H1 (cell line): ENCODE measurements around the gene THADA. TPM values are rescaled to one million over a fixed set of nuclear protein-coding genes. Genes with fewer than 3 reads are reported as not detected.

ENCODE experiments used
- CTCF ChIA-PET: fragments of 300-600 bp; sonication (Branson Sonifier 250); formaldehyde crosslinking; loops from one replicate; lab custom pipeline; 2021; ENCODE audit not compliant: partially characterized antibody; lab: Charles Lee
- POLR2A ChIA-PET: fragments of 300-600 bp; sonication (Branson Sonifier 250); formaldehyde crosslinking; loops from one replicate; lab custom pipeline; 2021; ENCODE audit warnings: inconsistent platforms; ENCODE audit not compliant: partially characterized antibody; lab: Charles Lee
- DNase-seq, 2 experiments: peaks; one replicate each; pipeline versions ENCODE4 v3.0.0 to v3.0.0-alpha.2; 2010 to 2022; ENCODE audit warnings: low spot score in 2 of 2, low read depth in 1 of 2, mixed read lengths in 1 of 2
- FAIRE-seq: peaks from 2 replicates; lab custom pipeline; 2011; peaks lifted over from hg19 to GRCh38; lab: Jason Lieb, UNC
- H2AFZ ChIP-seq: 2 replicates; pipeline ENCODE4 v1.8.1; 2012; ENCODE audit warnings: low read length, inconsistent platforms
- H2AK5ac ChIP-seq: 2 replicates; pipeline ENCODE4 v1.6.1; 2013; ENCODE audit warnings: low read depth, low read length
- H2BK120ac ChIP-seq: replicated peaks from 2 replicates; pipeline ENCODE3; 2013; ENCODE audit warnings: low read depth, low read length, inconsistent platforms
- H2BK12ac ChIP-seq: 2 replicates; pipeline ENCODE4 v1.6.1; 2013; ENCODE audit warnings: low read depth, low read length
- H2BK15ac ChIP-seq: 2 replicates; pipeline ENCODE4 v1.6.1; 2013; ENCODE audit warnings: low read length
- H2BK20ac ChIP-seq: 2 replicates; pipeline ENCODE4 v1.6.1; 2013; ENCODE audit warnings: low read length
- H2BK5ac ChIP-seq: 2 replicates; pipeline ENCODE4 v1.6.1; 2013; ENCODE audit warnings: low read depth, low read length
- H3K14ac ChIP-seq: 2 replicates; pipeline ENCODE4 v1.6.1; 2013; ENCODE audit warnings: inconsistent platforms; ENCODE audit not compliant: insufficient read length
- H3K18ac ChIP-seq: 2 replicates; pipeline ENCODE4 v1.6.1; 2013; ENCODE audit warnings: low read length; ENCODE audit errors: extremely low read depth
- H3K23ac ChIP-seq: 2 replicates; pipeline ENCODE4 v1.6.1; 2013; ENCODE audit warnings: inconsistent platforms; ENCODE audit not compliant: insufficient read length
- H3K23me2 ChIP-seq: 2 replicates; pipeline ENCODE4 v1.6.1; 2013; ENCODE audit warnings: low read depth, low read length
- H3K27ac ChIP-seq: 2 replicates; pipeline ENCODE4 v1.6.1; 2011; ENCODE audit warnings: low read depth, low read length, inconsistent platforms
- H3K27me3 ChIP-seq, 4 experiments: replicated peaks in 1 of 4; 1 replicate in 1 of 4; 2 replicates in 3 of 4; pipeline versions ENCODE4 v1.6.1 to v1.8.1; 2011 to 2013; ENCODE audit warnings: low read length in 3 of 4, mild to moderate bottlenecking in 3 of 4, inconsistent platforms in 2 of 4, mixed read lengths in 2 of 4, moderate library complexity in 1 of 4; ENCODE audit not compliant: control insufficient read depth in 3 of 4, insufficient read depth in 3 of 4; ENCODE audit errors: extremely low read depth in 1 of 4
- H3K36me3 ChIP-seq, 4 experiments: 2 replicates each; pipeline versions ENCODE4 v1.6.1 to v1.8.1; 2011 to 2013; ENCODE audit warnings: mild to moderate bottlenecking in 4 of 4, low read length in 3 of 4, moderate library complexity in 2 of 4, control low read depth in 1 of 4, inconsistent platforms in 1 of 4; ENCODE audit not compliant: insufficient read depth in 4 of 4, control insufficient read depth in 2 of 4
- H3K4ac ChIP-seq: replicated peaks from 2 replicates; pipeline ENCODE3; 2013; ENCODE audit warnings: low read length, low read depth, mixed read lengths, inconsistent platforms; ENCODE audit not compliant: insufficient read length
- H3K4me1 ChIP-seq, 4 experiments: replicated peaks in 1 of 4; 1 replicate in 1 of 4; 2 replicates in 3 of 4; pipeline versions ENCODE4 v1.6.1 to v1.8.1; 2011 to 2013; ENCODE audit warnings: low read length in 3 of 4, inconsistent platforms in 2 of 4, mixed read lengths in 1 of 4; ENCODE audit not compliant: insufficient read depth in 4 of 4, control insufficient read depth in 3 of 4
- H3K4me2 ChIP-seq, 2 experiments: 2 replicates each; pipeline versions ENCODE4 v1.6.1 to v1.8.1; 2011 to 2013; ENCODE audit warnings: low read depth in 2 of 2, low read length in 2 of 2, control low read depth in 1 of 2, inconsistent platforms in 1 of 2, mild to moderate bottlenecking in 1 of 2; ENCODE audit not compliant: insufficient read depth in 1 of 2
- H3K4me3 ChIP-seq, 4 experiments: fragments of 200-600, 300-600 bp in 1 of 4; sonication (generic), shearing (Covaris generic), sonication (Bioruptor Twin) in 1 of 4; 2 replicates each; pipeline versions ENCODE4 v1.5.1 to v1.8.1; 2011 to 2016; ENCODE audit warnings: low read length in 4 of 4, low read depth in 3 of 4, control low read depth in 2 of 4, inconsistent platforms in 2 of 4, mild to moderate bottlenecking in 2 of 4, mixed read lengths in 1 of 4, moderate library complexity in 1 of 4; ENCODE audit not compliant: insufficient read depth in 2 of 4; ENCODE audit errors: extremely low read depth in 1 of 4
- H3K56ac ChIP-seq: replicated peaks from 2 replicates; pipeline ENCODE3; 2013; ENCODE audit warnings: low read depth, mild to moderate bottlenecking, mixed read lengths, low read length, inconsistent platforms; ENCODE audit not compliant: insufficient read length
- H3K79me1 ChIP-seq: 2 replicates; pipeline ENCODE4 v1.6.1; 2013; ENCODE audit warnings: low read depth, low read length, control low read depth
- H3K79me2 ChIP-seq, 2 experiments: 2 replicates each; pipeline versions ENCODE4 v1.6.1 to v1.8.1; 2012 to 2013; ENCODE audit warnings: low read length in 2 of 2, mild to moderate bottlenecking in 2 of 2, inconsistent platforms in 1 of 2; ENCODE audit not compliant: insufficient read depth in 2 of 2, control insufficient read depth in 1 of 2
- H3K9ac ChIP-seq, 4 experiments: replicated peaks in 1 of 4; 1 replicate in 1 of 4; 2 replicates in 3 of 4; pipeline versions ENCODE4 v1.6.1 to v1.8.1; 2011 to 2013; ENCODE audit warnings: low read depth in 3 of 4, low read length in 3 of 4, control low read depth in 2 of 4, mild to moderate bottlenecking in 2 of 4, moderate library complexity in 2 of 4, inconsistent platforms in 1 of 4; ENCODE audit errors: extremely low read depth in 1 of 4
- H3K9me3 ChIP-seq, 2 experiments: 2 replicates each; pipeline versions ENCODE4 v1.6.1 to v1.8.1; 2012 to 2013; ENCODE audit warnings: mild to moderate bottlenecking in 2 of 2, moderate library complexity in 2 of 2, control low read depth in 1 of 2, inconsistent platforms in 1 of 2, low read depth in 1 of 2, low read length in 1 of 2, mixed read lengths in 1 of 2; ENCODE audit not compliant: insufficient read depth in 2 of 2
- H4K20me1 ChIP-seq, 2 experiments: replicated peaks in 1 of 2; 2 replicates each; pipeline versions ENCODE3 to v1.8.1; 2011 to 2013; ENCODE audit warnings: inconsistent platforms in 2 of 2, low read length in 2 of 2, mild to moderate bottlenecking in 1 of 2; ENCODE audit not compliant: insufficient read depth in 2 of 2, control insufficient read depth in 1 of 2
- H4K5ac ChIP-seq: 2 replicates; pipeline ENCODE4 v1.6.1; 2013; ENCODE audit warnings: low read length, low read depth, mixed read lengths, inconsistent platforms; ENCODE audit not compliant: insufficient read length
- H4K8ac ChIP-seq: 2 replicates; pipeline ENCODE4 v1.8.0; 2013; ENCODE audit warnings: mild to moderate bottlenecking, moderate library complexity, low read length, inconsistent platforms; ENCODE audit not compliant: insufficient read depth; ENCODE audit errors: extremely low read depth
- H4K91ac ChIP-seq: replicated peaks from 2 replicates; pipeline ENCODE3; 2013; ENCODE audit warnings: low read length, mixed read lengths, inconsistent platforms; ENCODE audit not compliant: insufficient read length
- ATF3 ChIP-seq: IDR thresholded peaks from 2 replicates; pipeline ENCODE4 v1.6.1; 2011; ENCODE audit warnings: low read depth, mild to moderate bottlenecking, low read length; ENCODE audit not compliant: insufficient read depth
- BACH1 ChIP-seq: IDR thresholded peaks from 2 replicates; pipeline ENCODE4 v1.6.1; 2012; ENCODE audit warnings: low read length, improper control_type of control experiment
- CEBPB ChIP-seq: IDR thresholded peaks from 2 replicates; pipeline ENCODE4 v1.6.1; 2012; ENCODE audit warnings: low read depth, low read length
- CHD2 ChIP-seq: IDR thresholded peaks from 2 replicates; pipeline ENCODE4 v1.6.1; 2012; ENCODE audit warnings: low read length, improper control_type of control experiment
- CREB1 ChIP-seq: IDR thresholded peaks from 2 replicates; pipeline ENCODE4 v1.6.1; 2012; ENCODE audit warnings: inconsistent platforms
- CTBP2 ChIP-seq: IDR thresholded peaks from 2 replicates; pipeline ENCODE4 v1.7.0; 2011; ENCODE audit warnings: borderline replicate concordance, mild to moderate bottlenecking, moderate library complexity, mixed read lengths, low read length; ENCODE audit not compliant: insufficient read depth, insufficient read length
- KDM5A ChIP-seq: fragments of 200-600 bp; IDR thresholded peaks from 2 replicates; pipeline ENCODE4 v1.7.1; 2012; ENCODE audit warnings: mild to moderate bottlenecking, low read length, inconsistent platforms, mixed read lengths
- MAFK ChIP-seq: IDR thresholded peaks from 2 replicates; pipeline ENCODE4 v1.6.1; 2012; ENCODE audit warnings: low read depth, mild to moderate bottlenecking, improper control_type of control experiment, low read length
- NRF1 ChIP-seq: IDR thresholded peaks from 2 replicates; pipeline ENCODE4 v1.6.1; 2011; ENCODE audit warnings: mild to moderate bottlenecking, low read depth, low read length, improper control_type of control experiment
- POLR2A ChIP-seq, 2 experiments: IDR thresholded peaks; 1 replicate in 1 of 2; 2 replicates in 1 of 2; pipeline ENCODE4 v1.6.1; 2011; ENCODE audit warnings: low read depth in 2 of 2, low read length in 2 of 2, mild to moderate bottlenecking in 2 of 2; ENCODE audit errors: control extremely low read depth in 1 of 2
- RAD21 ChIP-seq, 2 experiments: IDR thresholded peaks in 1 of 2; conservative IDR thresholded peaks in 1 of 2; 2 replicates each; pipeline ENCODE4 v1.6.1; 2011; ENCODE audit warnings: low read depth in 2 of 2, low read length in 2 of 2, improper control_type of control experiment in 1 of 2, inconsistent platforms in 1 of 2, mild to moderate bottlenecking in 1 of 2, moderate library complexity in 1 of 2
- RXRA ChIP-seq: IDR thresholded peaks from 2 replicates; pipeline ENCODE4 v1.6.1; 2011; ENCODE audit warnings: low read depth, mild to moderate bottlenecking, low read length, moderate library complexity; ENCODE audit not compliant: insufficient read depth
- SP1 ChIP-seq: IDR thresholded peaks from 2 replicates; pipeline ENCODE4 v1.6.1; 2011; ENCODE audit warnings: low read depth, low read length
- TBP ChIP-seq: IDR thresholded peaks from 2 replicates; pipeline ENCODE4 v1.6.1; 2011; ENCODE audit warnings: low read depth, low read length, improper control_type of control experiment
- TEAD4 ChIP-seq: IDR thresholded peaks from 2 replicates; pipeline ENCODE4 v1.6.1; 2012; ENCODE audit warnings: low read depth, low read length, inconsistent platforms, mixed read lengths
- WGBS, 2 experiments: shearing (Covaris generic) in 1 of 2; methylation state at CpG; one replicate each; pipeline versions ENCODE4 v1.1.6 to v1.1.7; 2013 to 2015; ENCODE audit warnings: low lambda C conversion rate in 2 of 2, mixed read lengths in 2 of 2, inconsistent platforms in 1 of 2, low coverage in 1 of 2, missing lambda C conversion rate in 1 of 2; ENCODE audit not compliant: insufficient replicate concordance in 2 of 2, insufficient coverage in 1 of 2, insufficient read length in 1 of 2; ENCODE audit errors: extremely low coverage in 1 of 2, missing lambda C conversion rate in 1 of 2; 5-methylcytosine and 5-hydroxymethylcytosine counted together
- polyA plus RNA-seq, 7 experiments: library from polyadenylated mRNA; depleted of rRNA in 3 of 7; stranded (reverse) in 5 of 7; unstranded in 2 of 7; fragments of >200 nt in 5 of 7; fragments of 200-250 nt in 2 of 7; gene quantifications; 1 replicate in 5 of 7; 2 replicates in 1 of 7; 4 replicates in 1 of 7; pipeline versions ENCODE4 v1.2.1 to v1.2.3, GENCODE V29; 2011 to 2013; ENCODE audit warnings: missing spikeins in 2 of 7, mixed read lengths in 2 of 7
- total RNA-seq: library from RNA; stranded (reverse); fragmentation: NEBNext Ultra II Directional; extraction: Animal tissue kit (Norgen Biotek cat#: 25700); gene quantifications from 2 replicates; pipeline ENCODE4 v1.2.1, GENCODE V29; 2021

The THADA gene
- total and polyA plus RNA-seq, 2 of the 8 experiments (the other 6 are each of a cell fraction or from before 2014, with no cell fraction given), result 22.4 to 26.8 TPM

GRCh38 chr2:43475922-43476321 lies 119.9 kb downstream of the THADA start:
- Histone ChIP-seq H3K4ac (no peak overlapping the region), H4K91ac (no peak overlapping the region), H3K9ac (no peak overlapping the region), H2BK12ac (no peak overlapping the region), H3K9me3 (no peaks in the 10 kb centered on the region), H2BK20ac (no peak overlapping the region), H3K23ac (no peak overlapping the region), H2BK120ac (no peak overlapping the region), H3K14ac (no peak overlapping the region), H4K5ac (no peak overlapping the region), H4K8ac (no peak overlapping the region), H3K79me2 (no peaks in the 10 kb centered on the region), H3K4me1 (no peaks in the 10 kb centered on the region), H3K56ac (no peak overlapping the region), H3K27ac (no peak overlapping the region), H3K23me2 (no peaks in the 10 kb centered on the region), H4K20me1 (no peaks in the 10 kb centered on the region), H3K27me3 (peaks cover 0 to 1% (median 0%) of the 10 kb centered on the region in 4 experiments; a peak in 1 of 7 replicates), H2AK5ac (no peak overlapping the region), H2BK15ac (no peak overlapping the region), H3K4me3 (no peak overlapping the region), H3K36me3 (no peaks in the 10 kb centered on the region), H3K79me1 (no peaks in the 10 kb centered on the region), H2AFZ (no peak overlapping the region), H3K4me2 (no peak overlapping the region), H2BK5ac (no peak overlapping the region), H3K18ac (no peak overlapping the region)
- TF ChIP-seq RAD21 (IDR thresholded peaks at IDR 0.05 in 1 of 2, conservative IDR thresholded peaks at IDR 0.05 in 1 of 2; ENCODE audit: low read depth in 2 of 2, low read length in 2 of 2), result no peak
- TF ChIP-seq CTBP2, result no peak
- no peak for TF ChIP-seq TBP
- no peak for TF ChIP-seq MAFK
- no peak for TF ChIP-seq CHD2
- no peak for TF ChIP-seq CREB1
- TF ChIP-seq POLR2A (IDR thresholded peaks at IDR 0.05; ENCODE audit: control extremely low read depth in 1 of 2, low read depth in 2 of 2, low read length in 2 of 2), result no peak
- TF ChIP-seq BACH1, result no peak
- TF ChIP-seq TEAD4, result no peak
- TF ChIP-seq KDM5A, result no peak
- no peak for TF ChIP-seq RXRA
- no peak for TF ChIP-seq CEBPB
- no peak for TF ChIP-seq NRF1
- no peak for TF ChIP-seq SP1
- no peak for TF ChIP-seq ATF3
- DNase-seq (no peak), FAIRE-seq (no peak)
- ChIA-PET CTCF (interaction anchor here (0.6 to 1.8 kb wide), 5 partner anchors 9 to 349 kb away, joined by 3 to 6 read pairs (median 4); no protein-coding TSS in a partner anchor), POLR2A (no interaction called here)
- 92% methylated on average over 2 of the region's 2 CpGs; no CpG with 5 or more reads in 1 of the 2 experiments for WGBS, 2 experiments
